ENCODE data around the gene JPH2. TPM values are rescaled to one million over a fixed set of nuclear protein-coding genes. Genes with fewer than 3 reads are reported as not detected.

Gene JPH2
- polyA plus RNA-seq, 4 donors = 1.3 to 2.1 (median 1.4) TPM

GRCh38 chr20:44067650-44068081, 119.3 kb downstream of the JPH2 start:
- DNase-seq (ENCODE audit: low read depth in 4 of 4, low spot score in 3 of 4) = no peak

DNA sequence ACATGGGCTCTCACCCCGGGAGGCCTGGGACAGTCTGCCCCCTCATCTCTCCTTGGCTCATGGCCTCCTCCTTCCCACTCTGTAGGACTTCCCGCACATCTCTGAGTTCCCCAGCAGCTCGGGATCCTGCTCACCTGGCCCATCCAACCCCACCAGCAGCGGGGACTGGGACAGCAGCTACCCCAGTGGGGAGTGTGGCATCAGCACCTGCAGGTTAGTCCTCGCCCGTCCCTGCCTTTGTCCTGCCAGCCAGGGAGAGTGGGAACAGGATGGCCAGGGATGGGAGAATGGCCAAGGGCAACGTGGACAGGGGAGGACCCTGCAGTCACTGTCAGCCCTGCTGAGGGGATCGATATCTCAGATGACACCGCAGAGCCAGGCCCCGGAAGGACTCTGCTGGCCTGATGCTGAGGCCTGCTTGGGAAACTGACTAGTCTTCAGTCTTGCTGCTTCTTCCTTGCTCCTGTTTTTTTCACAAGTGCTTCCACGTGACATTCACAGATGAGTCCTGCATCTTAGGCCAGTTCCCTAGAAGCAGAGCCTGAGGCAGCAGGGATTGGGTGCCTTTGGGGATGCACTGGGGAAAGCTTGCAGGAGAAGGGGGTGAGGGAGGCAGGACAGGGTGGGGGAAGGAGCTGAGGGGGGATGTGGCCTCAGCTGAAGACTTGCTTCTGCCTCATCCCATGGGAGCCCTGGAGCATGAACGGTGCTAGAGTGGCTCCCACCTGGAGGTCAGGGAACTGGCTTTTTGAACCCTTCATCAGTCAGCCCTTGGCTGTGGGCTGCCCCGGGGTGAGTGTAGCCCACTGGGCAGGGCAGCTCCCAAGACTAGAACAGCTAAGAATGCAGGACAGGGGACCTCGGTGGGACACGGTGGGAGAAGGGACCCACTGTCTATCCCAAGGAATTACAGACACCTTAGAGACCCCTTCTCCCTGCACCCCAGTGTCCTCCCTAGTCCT, 120.1 kb downstream of the JPH2 start:
- DNase-seq (ENCODE audit: low read depth in 4 of 4, low spot score in 3 of 4) = no peak

DNA sequence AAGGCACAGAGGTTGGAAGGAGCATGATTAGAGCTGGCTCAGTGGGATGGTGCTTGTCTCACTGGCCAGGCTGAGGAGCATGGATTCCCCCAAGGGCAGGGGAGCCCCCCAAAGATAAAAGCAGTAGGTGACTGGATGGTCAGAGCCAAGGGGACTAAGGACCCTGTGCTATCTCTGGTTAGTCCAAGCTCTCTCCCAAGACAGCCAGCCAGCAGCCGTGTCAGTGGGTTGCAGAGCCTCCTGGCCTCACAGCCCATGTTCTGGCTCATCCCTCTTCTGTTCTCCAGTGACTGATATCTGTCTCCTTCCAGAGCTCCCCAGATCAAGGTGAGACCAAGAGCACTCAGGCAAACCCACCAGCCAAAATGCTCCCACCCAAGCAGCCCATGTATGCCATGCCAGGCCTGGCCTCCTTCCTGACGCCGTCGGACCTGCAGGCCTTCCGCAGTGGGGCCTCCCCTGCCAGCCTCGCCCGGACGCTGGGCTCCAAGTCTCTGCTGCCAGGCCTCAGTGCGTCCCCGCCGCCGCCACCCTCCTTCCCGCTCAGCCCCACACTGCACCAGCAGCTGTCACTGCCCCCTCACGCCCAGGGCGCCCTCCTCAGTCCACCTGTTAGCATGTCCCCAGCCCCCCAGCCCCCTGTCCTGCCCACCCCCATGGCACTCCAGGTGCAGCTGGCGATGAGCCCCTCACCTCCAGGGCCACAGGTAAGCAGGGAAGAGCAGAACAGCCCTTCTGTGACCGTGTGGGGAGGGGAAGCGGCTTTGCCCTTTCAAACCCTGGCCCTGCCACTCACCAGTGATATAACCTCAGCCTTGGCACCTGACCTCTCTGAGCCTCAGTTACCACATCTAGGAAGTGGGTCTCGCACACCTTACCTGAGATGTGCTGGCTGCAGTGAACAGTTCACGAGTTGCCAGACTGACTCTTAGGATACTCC, 121.3 kb downstream of the JPH2 start:
- DNase-seq (ENCODE audit: low read depth in 4 of 4, low spot score in 3 of 4) = no peak

- no peak for DNase-seq (ENCODE audit: low read depth in 4 of 4, low spot score in 3 of 4)
These were observed 122.2 kb downstream of the JPH2 start for GRCh38 chr20:44064501-44065400.

Other genes starting within 250 kb of the JPH2 start
- gene OSER1, start 23.6 kb upstream of the JPH2 start, polyA plus RNA-seq (ENCODE audit: insufficient read length in 4 of 4) = 10 to 100 TPM; 45.4 to 52.7 (median 51.3) TPM
- gene GDAP1L1, start 60.1 kb upstream of the JPH2 start, polyA plus RNA-seq (ENCODE audit: insufficient read length in 4 of 4) = under 1 TPM in 3 of 4 donors, not detected in 1; 0.22 to 0.49 (median 0.33) TPM
- gene FITM2, start 124.0 kb upstream of the JPH2 start, polyA plus RNA-seq (ENCODE audit: insufficient read length in 4 of 4) = 1 to 10 TPM; 8.3 to 9.1 (median 8.7) TPM
- under 1 TPM; 0.15 to 0.46 (median 0.25) TPM for gene R3HDML, start 149.9 kb upstream of the JPH2 start, polyA plus RNA-seq (ENCODE audit: insufficient read length in 4 of 4)
- 10 to 100 TPM; 42.5 to 54.4 (median 49.6) TPM for gene HNF4A, start 168.5 kb upstream of the JPH2 start, polyA plus RNA-seq (ENCODE audit: insufficient read length in 4 of 4)